NOMO-1 treated with dmso at 0.1 percent for 144 hours (cell line): ENCODE measurements around the gene SAMD14.

Source experiments
- DNase-seq: peaks from one replicate; lab custom pipeline; 2025; ENCODE audit not compliant: unreplicated experiment; lab: John Stamatoyannopoulos, UW

SAMD14 gene

GRCh38 chr17:50113624-50114320, 16.2 kb downstream of the SAMD14 start:
- DNase-seq: no peak

GRCh38 chr17:50112694-50113093, 17.3 kb downstream of the SAMD14 start:
- DNase-seq: no peak

GRCh38 chr17:50111673-50112655, 18.0 kb downstream of the SAMD14 start:
- no peak for DNase-seq

- no peak for DNase-seq
Observed at GRCh38 chr17:50110591-50111349, 19.2 kb downstream of the SAMD14 start.

GRCh38 chr17:50109785-50110184, 20.2 kb downstream of the SAMD14 start:
- no peak for DNase-seq

GRCh38 chr17:50109207-50109606, 20.8 kb downstream of the SAMD14 start:
- DNase-seq: no peak

- no peak for DNase-seq
Observed at GRCh38 chr17:50108556-50108955, 21.4 kb downstream of the SAMD14 start.

GRCh38 chr17:50107790-50108414, 22.1 kb downstream of the SAMD14 start:
- DNase-seq: no peak

GRCh38 chr17:50106393-50107131, 23.4 kb downstream of the SAMD14 start:
- DNase-seq: no peak

GRCh38 chr17:50105811-50106210, 24.1 kb downstream of the SAMD14 start:
- no peak for DNase-seq

- DNase-seq: no peak
Observed at GRCh38 chr17:50103941-50104340, 26.0 kb downstream of the SAMD14 start.

- DNase-seq: no peak
Observed at GRCh38 chr17:50103252-50103651, 26.7 kb downstream of the SAMD14 start.

GRCh38 chr17:50102164-50102991, 27.6 kb downstream of the SAMD14 start:
- no peak for DNase-seq

- no peak for DNase-seq
Observed at GRCh38 chr17:50101346-50102163, 28.4 kb downstream of the SAMD14 start.

- DNase-seq: no peak
Observed at GRCh38 chr17:50100921-50101345, 29.0 kb downstream of the SAMD14 start.

- DNase-seq: no peak
Observed at GRCh38 chr17:50100480-50100883, 29.5 kb downstream of the SAMD14 start.

GRCh38 chr17:50099003-50099402, 31.0 kb downstream of the SAMD14 start:
- DNase-seq: no peak

- DNase-seq: no peak
Observed at GRCh38 chr17:50098583-50098982, 31.4 kb downstream of the SAMD14 start.
